Measurements from ENCODE around the gene CBR1.
"Not testable (repeated sequence)": the region's sequence is repeated elsewhere in the genome, so short reads cannot be mapped to it uniquely, and the experiment has no call there.

Gene CBR1

GRCh38 chr21:36080386-36080785, 10.6 kb downstream of the CBR1 start:
- DNase-seq (ENCODE audit: low read depth) = no peak

- no peak for DNase-seq (ENCODE audit: low read depth)
Observed at GRCh38 chr21:36082237-36082664, 12.4 kb downstream of the CBR1 start.

GRCh38 chr21:36087362-36088138, 17.7 kb downstream of the CBR1 start:
- no peak for DNase-seq (ENCODE audit: low read depth)

GRCh38 chr21:36089946-36090345, 20.1 kb downstream of the CBR1 start:
- no peak for DNase-seq (ENCODE audit: low read depth)

GRCh38 chr21:36092681-36093080, 22.9 kb downstream of the CBR1 start:
- no peak for DNase-seq (ENCODE audit: low read depth)

GRCh38 chr21:36093512-36093911, 23.7 kb downstream of the CBR1 start:
- no peak for DNase-seq (ENCODE audit: low read depth)

- no peak for DNase-seq (ENCODE audit: low read depth)
Observed at GRCh38 chr21:36096398-36097290, 26.8 kb downstream of the CBR1 start.

- no peak for DNase-seq (ENCODE audit: low read depth)
Observed at GRCh38 chr21:36097427-36098181, 27.8 kb downstream of the CBR1 start.

GRCh38 chr21:36098182-36098532, 28.3 kb downstream of the CBR1 start:
- no peak for DNase-seq (ENCODE audit: low read depth)

GRCh38 chr21:36099000-36099399, 29.2 kb downstream of the CBR1 start:
- no peak for DNase-seq (ENCODE audit: low read depth)

GRCh38 chr21:36099695-36100211, 29.9 kb downstream of the CBR1 start:
- DNase-seq (ENCODE audit: low read depth) = not testable (repeated sequence)

GRCh38 chr21:36100971-36101641, 31.3 kb downstream of the CBR1 start:
- no peak for DNase-seq (ENCODE audit: low read depth)

GRCh38 chr21:36103434-36103833, 33.6 kb downstream of the CBR1 start:
- DNase-seq (ENCODE audit: low read depth) = no peak

- DNase-seq (ENCODE audit: low read depth) = peak; percentile 50
Observed at GRCh38 chr21:36104317-36105300, 34.8 kb downstream of the CBR1 start.

- no peak for DNase-seq (ENCODE audit: low read depth)
Observed at GRCh38 chr21:36105327-36105842, 35.6 kb downstream of the CBR1 start.

GRCh38 chr21:36109868-36110267, 40.0 kb downstream of the CBR1 start:
- DNase-seq (ENCODE audit: low read depth) = no peak

GRCh38 chr21:36111238-36111637, 41.4 kb downstream of the CBR1 start:
- DNase-seq (ENCODE audit: low read depth) = no peak

GRCh38 chr21:36113647-36114428, 44.0 kb downstream of the CBR1 start:
- peak; percentile 27 for DNase-seq (ENCODE audit: low read depth)

- DNase-seq (ENCODE audit: low read depth) = no peak
Observed at GRCh38 chr21:36115138-36115730, 45.4 kb downstream of the CBR1 start.

Data from activated T-cell treated with anti-CD3 and anti-CD28 coated beads for 48 hours (primary cell).